GM12872 (cell line): ENCODE results near the gene SYNGR4.

Experiments used
- CTCF ChIP-seq: IDR thresholded peaks from 3 replicates; pipeline ENCODE4 v1.5.1; 2011; ENCODE audit warnings: low read depth, mild to moderate bottlenecking, low read length, moderate library complexity; ENCODE audit not compliant: insufficient read depth

The SYNGR4 gene

GRCh38 chr19:48419158-48419920 is 55.2 kb downstream of the SYNGR4 start:
- TF ChIP-seq CTCF = no peak

- no peak for TF ChIP-seq CTCF
Measured at GRCh38 chr19:48421548-48421947, 57.4 kb downstream of the SYNGR4 start.

- TF ChIP-seq CTCF = no peak
Measured at GRCh38 chr19:48424694-48425219, 60.6 kb downstream of the SYNGR4 start.
